ENCODE measurements around the gene WAC.

DNA sequence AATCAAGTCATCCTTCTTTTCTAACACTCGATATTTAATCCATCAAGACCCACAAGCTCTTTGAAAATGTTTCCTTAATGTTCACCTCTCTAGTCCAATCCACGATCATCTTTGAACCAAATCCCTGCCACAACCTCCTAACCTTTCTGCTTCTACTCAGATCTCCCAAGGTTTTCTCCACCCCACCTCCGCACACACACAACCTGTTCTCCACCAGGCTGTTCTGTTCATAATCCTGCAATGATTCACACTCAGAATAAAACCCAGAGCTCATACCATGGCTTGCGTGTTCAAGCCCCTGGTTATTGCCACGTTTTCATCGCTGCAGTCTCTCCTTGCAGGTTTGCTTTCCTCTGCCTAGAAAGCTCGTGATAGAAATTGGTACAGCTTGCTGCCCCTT, 90.6 kb downstream of the WAC start:
- TF ChIP-seq, protein P1, sequence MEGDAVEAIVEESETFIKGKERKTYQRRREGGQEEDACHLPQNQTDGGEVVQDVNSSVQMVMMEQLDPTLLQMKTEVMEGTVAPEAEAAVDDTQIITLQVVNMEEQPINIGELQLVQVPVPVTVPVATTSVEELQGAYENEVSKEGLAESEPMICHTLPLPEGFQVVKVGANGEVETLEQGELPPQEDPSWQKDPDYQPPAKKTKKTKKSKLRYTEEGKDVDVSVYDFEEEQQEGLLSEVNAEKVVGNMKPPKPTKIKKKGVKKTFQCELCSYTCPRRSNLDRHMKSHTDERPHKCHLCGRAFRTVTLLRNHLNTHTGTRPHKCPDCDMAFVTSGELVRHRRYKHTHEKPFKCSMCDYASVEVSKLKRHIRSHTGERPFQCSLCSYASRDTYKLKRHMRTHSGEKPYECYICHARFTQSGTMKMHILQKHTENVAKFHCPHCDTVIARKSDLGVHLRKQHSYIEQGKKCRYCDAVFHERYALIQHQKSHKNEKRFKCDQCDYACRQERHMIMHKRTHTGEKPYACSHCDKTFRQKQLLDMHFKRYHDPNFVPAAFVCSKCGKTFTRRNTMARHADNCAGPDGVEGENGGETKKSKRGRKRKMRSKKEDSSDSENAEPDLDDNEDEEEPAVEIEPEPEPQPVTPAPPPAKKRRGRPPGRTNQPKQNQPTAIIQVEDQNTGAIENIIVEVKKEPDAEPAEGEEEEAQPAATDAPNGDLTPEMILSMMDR (IDR thresholded peaks at IDR 0.05): no peak
- no peak for TF ChIP-seq CEBPB (IDR thresholded peaks at IDR 0.05)
- no peak for TF ChIP-seq ZC3H11A (IDR thresholded peaks at IDR 0.05)
- TF ChIP-seq CBX2 (IDR thresholded peaks at IDR 0.05; ENCODE audit: borderline replicate concordance, low read depth): no peak
- no peak for TF ChIP-seq POLR2A (IDR thresholded peaks at IDR 0.05; ENCODE audit: low read length)
- no peak for TF ChIP-seq BCL3 (IDR thresholded peaks at IDR 0.05)
- no peak for TF ChIP-seq ZFP36 (IDR thresholded peaks at IDR 0.05; ENCODE audit: borderline replicate concordance, partially characterized antibody)
